Raji (cell line): ENCODE data around the gene DNAJC27.

Experiments
- POLR2A ChIP-seq: IDR thresholded peaks from 2 replicates; pipeline ENCODE4 v1.6.1; 2011; ENCODE audit warnings: low read depth, low read length, control low read depth; ENCODE audit not compliant: insufficient read depth

The DNAJC27 gene

DNA sequence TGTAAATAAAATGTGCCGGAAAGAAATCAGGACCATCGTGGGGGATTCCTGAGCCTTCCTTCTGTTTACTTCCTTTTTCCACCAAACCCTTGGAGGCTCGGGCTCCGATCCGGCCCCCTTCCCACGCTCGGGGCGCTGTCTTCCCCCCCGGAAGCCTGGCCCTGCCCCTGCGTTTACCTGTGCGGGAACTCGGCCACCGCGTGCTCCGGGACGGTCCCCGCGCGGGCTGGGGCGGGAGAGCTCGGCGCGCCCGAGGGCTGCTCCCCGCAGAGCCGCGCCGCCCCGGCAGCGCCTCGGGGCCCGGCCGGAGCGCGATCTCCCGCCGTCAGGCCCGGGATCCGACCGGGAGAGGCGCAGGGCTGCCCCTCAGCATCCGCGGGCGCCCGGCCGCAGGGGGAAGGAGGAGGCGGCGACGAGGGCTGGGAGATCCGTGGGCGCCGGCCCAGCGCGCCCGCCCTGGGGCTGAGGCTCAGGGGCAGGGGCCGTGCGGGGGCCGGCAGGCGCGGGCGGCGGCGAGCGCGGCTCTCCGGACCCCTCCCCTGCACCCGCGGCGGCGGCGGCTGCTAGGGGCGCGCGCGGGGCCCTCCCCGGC lies 52.2 kb downstream of the DNAJC27 start:
- no peak for TF ChIP-seq POLR2A

DNA sequence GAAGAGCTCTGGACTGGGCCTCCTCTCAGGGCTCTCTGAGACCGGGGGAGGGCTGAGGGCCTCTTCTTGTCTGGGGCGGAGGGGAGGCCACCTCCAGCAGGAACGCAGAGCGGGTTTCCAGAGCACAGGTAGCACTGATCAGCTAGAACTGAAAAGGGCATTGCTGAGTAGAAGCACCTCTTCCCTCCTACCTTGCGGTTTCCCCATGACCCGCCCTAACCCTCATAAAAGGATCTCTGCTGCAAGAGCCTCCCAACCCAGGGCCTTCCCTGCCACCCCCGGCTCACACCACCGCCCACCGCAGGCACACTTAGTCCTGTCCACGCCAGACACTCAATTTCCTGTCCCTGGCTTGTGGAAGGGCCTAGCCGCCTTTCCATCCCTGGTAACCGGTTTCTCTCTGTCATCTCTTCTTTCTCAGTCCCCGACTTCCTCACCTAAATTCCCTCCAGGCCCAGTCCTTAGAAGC lies 52.7 kb downstream of the DNAJC27 start:
- TF ChIP-seq POLR2A, result 0 out of 2 replicates have a peak, but pooled peaks have one; percentile 15

GRCh38 chr2:24918326-24919036 lies 53.3 kb downstream of the DNAJC27 start:
- no peak for TF ChIP-seq POLR2A

- no peak for TF ChIP-seq POLR2A
These were observed 53.9 kb downstream of the DNAJC27 start for GRCh38 chr2:24917731-24918325.

DNA sequence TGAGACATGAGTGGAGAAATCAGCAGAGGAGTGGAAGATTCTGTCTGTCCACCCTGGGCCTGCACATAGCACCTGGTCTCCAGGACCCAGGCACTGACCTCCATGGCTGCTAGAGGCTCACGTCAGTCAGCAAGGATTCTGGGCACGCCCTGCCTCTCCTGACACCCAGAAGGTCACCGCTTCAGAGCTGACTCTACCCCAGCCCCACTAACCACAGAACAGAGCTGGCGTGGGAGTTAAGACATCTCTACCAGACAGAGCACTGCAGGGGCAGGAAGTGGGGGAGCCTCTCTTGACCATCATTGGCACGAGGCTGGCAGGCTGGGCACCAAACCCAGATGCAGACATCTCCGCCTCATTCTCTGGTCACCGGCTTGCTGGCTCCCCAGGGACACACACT lies 54.7 kb downstream of the DNAJC27 start:
- TF ChIP-seq POLR2A, result no peak

DNA sequence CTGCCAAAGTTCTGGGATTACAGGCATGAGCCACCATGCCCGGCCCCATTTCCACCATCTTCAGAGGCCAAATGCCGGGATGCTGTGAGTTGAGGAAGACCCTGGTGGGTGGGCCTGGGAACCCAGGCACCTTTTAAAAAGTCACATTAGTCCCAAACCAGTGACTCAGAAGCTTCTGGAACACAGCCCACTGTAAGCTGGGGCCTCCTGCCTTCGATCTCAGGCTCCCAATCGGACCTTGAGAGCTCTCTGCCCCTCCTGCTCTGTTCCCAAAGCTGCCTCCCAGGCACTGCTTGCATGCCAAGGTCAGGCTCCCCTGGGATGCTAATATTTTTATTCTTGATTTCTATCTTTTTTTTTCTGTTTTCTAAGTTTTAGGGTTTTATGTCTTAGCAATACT lies 56.0 kb downstream of the DNAJC27 start:
- TF ChIP-seq POLR2A, result no peak

DNA sequence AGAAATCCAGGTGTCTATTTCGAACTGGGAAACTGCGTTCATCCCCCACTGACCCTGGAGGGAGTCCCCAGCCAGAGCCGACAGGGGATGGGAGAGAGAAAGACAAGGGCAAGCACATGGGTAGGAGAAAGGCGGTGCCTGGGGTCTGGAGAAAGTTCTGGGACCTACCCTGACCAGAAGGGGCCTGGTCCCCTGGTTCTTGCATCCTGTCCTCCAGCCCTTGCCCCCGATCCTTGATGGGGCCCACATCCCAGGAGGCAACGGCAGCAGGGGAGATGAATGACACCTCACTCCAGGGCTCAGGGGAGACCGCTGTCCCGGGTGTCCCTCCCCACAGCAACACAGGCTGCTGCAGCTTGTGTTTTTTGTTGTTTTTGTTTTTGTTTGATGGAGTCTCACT lies 56.6 kb downstream of the DNAJC27 start:
- no peak for TF ChIP-seq POLR2A

- TF ChIP-seq POLR2A, result no peak
These were observed 57.0 kb downstream of the DNAJC27 start for GRCh38 chr2:24914713-24915112.

GRCh38 chr2:24913911-24914310 lies 57.8 kb downstream of the DNAJC27 start:
- TF ChIP-seq POLR2A, result no peak

GRCh38 chr2:24912986-24913385 lies 58.8 kb downstream of the DNAJC27 start:
- no peak for TF ChIP-seq POLR2A

GRCh38 chr2:24912523-24912922 lies 59.2 kb downstream of the DNAJC27 start:
- TF ChIP-seq POLR2A, result no peak

DNA sequence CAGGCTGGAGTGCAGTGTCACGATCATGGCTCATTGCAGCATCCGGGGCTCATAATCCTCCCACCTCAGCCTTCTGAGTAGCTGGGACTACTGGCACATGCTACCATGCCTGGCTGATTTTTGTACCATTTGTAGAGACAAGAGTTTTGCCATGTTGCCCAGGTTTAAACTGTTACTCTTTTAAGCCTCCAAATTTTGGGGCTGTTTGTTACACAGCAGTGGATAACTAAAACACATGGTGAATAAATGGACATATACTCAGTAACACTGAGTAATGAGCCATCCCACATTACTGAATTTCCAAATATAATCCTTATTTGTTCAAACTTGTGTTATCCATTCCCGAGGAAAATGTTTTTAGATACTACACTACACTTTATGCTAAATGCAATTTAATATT lies 61.5 kb downstream of the DNAJC27 start:
- no peak for TF ChIP-seq POLR2A

- TF ChIP-seq POLR2A, result no peak
These were observed 62.1 kb downstream of the DNAJC27 start for GRCh38 chr2:24909555-24910177.

GRCh38 chr2:24908461-24908901 lies 63.3 kb downstream of the DNAJC27 start:
- TF ChIP-seq POLR2A, result no peak

DNA sequence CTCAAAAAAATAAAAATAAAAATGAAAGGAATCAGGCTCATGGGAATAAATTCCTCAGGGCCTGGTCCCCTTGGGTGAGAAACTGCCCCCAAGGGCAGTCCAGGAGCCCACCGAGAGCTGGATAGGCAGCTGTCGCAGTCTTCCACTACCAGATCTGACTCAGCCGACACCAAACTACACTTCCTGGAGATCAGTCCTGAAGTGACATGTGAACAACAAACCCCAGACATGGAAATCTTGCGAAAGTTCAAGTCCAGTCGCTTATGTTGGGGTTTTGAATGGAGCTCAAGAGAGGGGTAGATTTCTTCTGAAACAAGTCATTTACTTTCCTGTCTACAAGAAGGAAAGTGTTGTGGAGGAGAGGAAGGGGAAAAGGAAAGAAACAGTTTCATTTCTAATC lies 64.6 kb downstream of the DNAJC27 start:
- TF ChIP-seq POLR2A, result no peak

DNA sequence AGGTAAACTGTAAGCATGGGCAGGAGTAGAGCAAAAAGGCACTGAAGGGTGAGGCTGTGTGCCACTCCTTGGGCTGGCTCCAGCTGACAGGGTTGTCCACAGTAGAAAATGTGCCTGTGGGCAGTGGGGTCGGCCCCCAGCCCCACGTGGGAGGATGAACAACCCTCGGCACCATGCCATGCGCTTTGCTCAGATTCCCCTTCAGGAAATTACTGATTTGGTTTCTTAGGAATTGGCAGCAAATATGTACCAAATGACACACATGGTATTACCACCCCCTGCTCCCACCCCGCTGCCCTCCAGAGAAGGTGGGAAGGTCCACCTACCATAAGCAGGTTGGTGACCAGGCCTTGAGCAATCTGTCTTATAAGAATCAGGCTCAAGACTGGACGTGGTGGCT lies 65.3 kb downstream of the DNAJC27 start:
- no peak for TF ChIP-seq POLR2A
